NOMO-1 (cell line): ENCODE results near the gene KIF5C.

Experiments used
- DNase-seq, 2 experiments: peaks; one replicate each; lab custom pipeline; 2025; ENCODE audit not compliant: unreplicated experiment in 2 of 2; lab: John Stamatoyannopoulos, UW

Gene KIF5C

DNA sequence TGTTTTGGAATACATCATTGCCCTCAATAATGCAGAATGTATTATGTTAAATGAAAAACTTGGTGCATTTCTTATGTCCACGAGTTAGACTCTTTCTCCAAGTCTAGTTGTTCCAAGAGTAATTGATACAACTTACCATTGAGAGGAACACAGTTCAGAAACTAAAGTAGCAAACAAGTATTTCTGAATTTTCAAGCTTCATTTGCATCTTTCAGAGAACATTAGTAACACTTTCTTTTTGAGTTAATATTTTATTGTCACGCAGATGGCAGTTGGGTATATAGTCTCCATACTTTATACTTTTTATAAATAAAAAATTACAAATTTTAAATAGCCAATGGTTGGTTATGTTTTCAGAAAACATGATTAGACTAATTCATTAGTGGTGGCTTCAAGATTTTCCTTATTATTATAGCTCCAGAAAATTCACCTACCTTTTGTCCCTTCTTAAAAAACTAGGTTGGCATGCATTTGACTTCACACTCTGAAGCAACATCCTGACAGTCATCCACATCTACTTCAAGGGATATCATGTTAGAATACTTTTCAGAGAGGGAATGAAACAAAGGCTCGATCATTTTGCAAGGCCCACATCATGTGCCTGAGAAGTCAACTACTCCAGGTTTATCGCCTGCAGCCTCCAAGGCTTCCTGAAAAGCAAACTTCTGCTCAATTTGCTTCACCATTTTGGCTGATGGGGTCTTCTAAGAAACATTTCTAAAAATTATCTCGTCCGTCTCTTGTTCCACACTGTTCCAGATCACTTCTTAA, 193.4 kb downstream of the KIF5C start:
- no peak for DNase-seq

DNA sequence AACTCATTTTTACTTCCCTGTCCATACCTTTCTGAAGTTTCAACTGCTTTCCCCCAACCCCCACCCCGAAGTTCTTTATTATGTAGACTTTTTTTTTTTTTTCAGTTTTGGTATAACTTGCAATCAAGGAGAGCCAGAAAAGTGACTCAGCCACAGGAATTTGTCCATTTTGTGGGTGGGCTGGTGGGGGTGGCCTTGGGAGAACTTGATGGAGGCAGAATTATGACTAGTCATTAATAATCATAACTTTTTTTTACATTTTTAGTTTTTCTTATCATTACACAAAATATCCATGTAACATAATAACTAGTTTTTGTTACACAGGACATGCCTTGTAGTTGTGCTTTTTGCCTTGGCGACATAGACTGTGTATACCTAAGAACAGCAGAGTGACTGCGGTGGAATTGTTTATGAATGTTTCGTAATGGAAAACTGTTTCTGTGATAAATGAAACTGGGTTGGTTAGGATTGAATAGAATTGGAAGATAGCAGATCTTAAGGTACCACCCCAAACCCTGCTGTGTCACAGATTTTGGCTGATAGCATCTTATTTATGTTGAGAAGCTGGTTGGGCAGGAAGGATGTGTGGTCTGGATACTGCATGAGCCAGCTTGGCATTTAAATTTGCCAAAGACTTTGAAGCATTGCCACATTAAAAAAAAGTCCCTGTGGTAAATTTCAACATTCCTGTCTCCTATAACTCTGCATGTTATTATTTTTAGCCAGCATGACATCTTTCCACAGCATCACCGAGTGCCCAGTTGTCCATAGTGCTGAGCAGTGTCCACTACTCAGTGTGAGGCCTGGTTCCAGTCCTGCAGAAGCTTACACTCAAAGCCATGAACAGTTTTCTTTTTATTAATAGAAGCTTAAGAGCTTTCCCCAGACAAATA, 194.2 kb downstream of the KIF5C start:
- peak; percentile 52 to 66 for DNase-seq

DNA sequence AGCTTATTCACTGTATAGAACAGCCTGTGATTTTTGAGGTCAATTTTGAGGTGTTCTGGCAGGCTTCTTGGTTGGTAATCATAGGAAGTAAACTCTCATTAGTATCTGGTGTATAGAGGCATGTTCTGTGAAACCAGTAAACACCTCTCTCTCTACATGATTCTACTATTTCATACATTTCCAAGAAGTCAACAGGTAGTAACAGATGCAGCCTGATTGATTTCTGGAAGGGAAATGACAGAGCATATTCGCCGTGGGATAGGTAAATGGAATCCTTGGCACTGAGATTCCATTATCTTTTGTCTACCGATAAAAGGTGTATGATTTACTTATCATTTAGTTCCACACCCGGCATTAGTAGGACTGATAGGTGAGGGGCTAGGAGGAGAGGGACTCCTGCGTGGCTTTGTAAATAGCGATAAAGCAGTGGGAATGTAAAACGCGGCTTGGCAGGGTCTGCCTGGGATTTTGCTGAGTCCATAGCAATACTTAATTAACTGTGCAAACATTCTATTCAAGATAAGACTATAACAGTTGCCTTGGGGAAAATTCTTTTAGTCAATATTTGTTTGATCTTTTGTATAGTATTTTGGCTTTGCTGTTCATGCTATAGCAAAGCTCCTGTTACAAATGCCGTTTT, 195.8 kb downstream of the KIF5C start:
- DNase-seq = no peak

DNA sequence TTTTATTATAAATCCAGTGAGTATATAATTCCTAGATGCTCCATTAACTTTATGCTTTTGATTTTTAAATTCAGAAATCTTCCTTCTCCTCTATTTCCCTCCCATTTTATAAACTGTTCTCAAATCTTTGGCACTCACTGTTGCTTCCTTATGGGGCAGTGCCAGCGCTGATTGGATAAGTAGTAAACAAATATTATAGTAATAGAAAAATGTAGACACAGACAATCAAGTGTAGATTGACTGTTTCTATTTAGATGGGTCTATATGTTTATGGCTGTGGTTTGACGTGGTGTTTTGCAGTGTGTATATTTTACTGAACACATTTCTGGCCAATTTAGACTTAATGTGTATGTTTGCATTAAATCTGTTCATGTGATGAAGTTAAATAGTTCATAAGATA, 200.1 kb downstream of the KIF5C start:
- DNase-seq = no peak

DNA sequence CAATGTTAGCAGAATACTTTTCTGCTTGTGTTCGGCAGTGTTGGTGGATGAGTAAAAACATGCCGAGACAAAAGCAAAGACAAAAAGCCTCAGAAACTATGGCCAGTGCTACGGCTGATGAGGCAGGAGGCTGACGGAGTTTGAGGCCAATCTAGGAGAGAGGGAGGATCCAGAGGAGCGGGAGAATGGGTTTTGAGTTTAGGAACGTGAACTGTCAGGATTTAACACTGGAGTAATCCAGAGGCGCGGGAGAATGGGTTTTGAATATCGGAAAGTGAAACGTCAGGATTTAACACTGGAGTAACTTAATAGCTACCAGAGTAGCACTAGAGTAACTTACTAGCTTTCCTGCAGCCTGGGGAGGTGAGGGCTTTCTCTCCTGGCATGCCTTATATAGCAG, 200.8 kb downstream of the KIF5C start:
- no peak for DNase-seq
